NB4 (cell line): ENCODE results near the gene ZNF777.

Experiments used
- CTCF ChIP-seq: IDR thresholded peaks from one replicate; pipeline ENCODE4 v1.5.1; 2012; ENCODE audit warnings: low read depth, low read length
- MAX ChIP-seq: IDR thresholded peaks from 2 replicates; pipeline ENCODE4 v1.6.1; 2011; ENCODE audit warnings: low read depth, low read length
- POLR2A ChIP-seq: IDR thresholded peaks from 2 replicates; pipeline ENCODE4 v1.6.1; 2011; ENCODE audit warnings: mild to moderate bottlenecking; ENCODE audit not compliant: insufficient read length; ENCODE audit errors: extremely low read depth

- TF ChIP-seq CTCF (peak; percentile 54), POLR2A (no peak), MAX (no peak)
Measured at GRCh38 chr7:149422162-149422913, 38.5 kb downstream of the ZNF777 start.
